Liver (tissue), 9 donors: ENCODE results near the gene PRDM8. TPM values are rescaled to one million over a fixed set of nuclear protein-coding genes. Genes with fewer than 3 reads are reported as not detected.

Source experiments
- DNase-seq: peaks from one replicate; pipeline ENCODE4 v3.0.0-alpha.2; 2017; ENCODE audit warnings: low spot score
- H3K27ac ChIP-seq, 2 donors: one replicate each; pipeline ENCODE4 v1.7.0; 2013; ENCODE audit warnings: inconsistent platforms in 2 of 2, low read length in 2 of 2, control low read depth in 1 of 2, low read depth in 1 of 2, mild to moderate bottlenecking in 1 of 2
- H3K27me3 ChIP-seq, 4 donors: one replicate each; pipeline versions ENCODE4 v1.6.1 to v1.7.0; 2013; ENCODE audit warnings: low read length in 3 of 4, inconsistent platforms in 1 of 4, mild to moderate bottlenecking in 1 of 4, moderate library complexity in 1 of 4; ENCODE audit not compliant: control insufficient read depth in 4 of 4, insufficient read depth in 4 of 4
- H3K36me3 ChIP-seq, 4 donors: one replicate each; pipeline versions ENCODE4 v1.6.1 to v1.7.0; 2013; ENCODE audit warnings: low read length in 3 of 4, mild to moderate bottlenecking in 3 of 4, low read depth in 1 of 4, moderate library complexity in 1 of 4; ENCODE audit not compliant: control insufficient read depth in 4 of 4, insufficient read depth in 3 of 4
- H3K4me1 ChIP-seq, 4 donors: one replicate each; pipeline versions ENCODE4 v1.6.1 to v1.7.0; 2013; ENCODE audit warnings: low read length in 3 of 4, mild to moderate bottlenecking in 3 of 4, moderate library complexity in 1 of 4; ENCODE audit not compliant: control insufficient read depth in 4 of 4, insufficient read depth in 4 of 4
- H3K4me3 ChIP-seq, 3 donors: one replicate each; pipeline versions ENCODE4 v1.6.1 to v1.7.0; 2013; ENCODE audit warnings: low read length in 3 of 3, control low read depth in 1 of 3, low read depth in 1 of 3, mild to moderate bottlenecking in 1 of 3
- H3K9ac ChIP-seq, 2 donors: one replicate each; pipeline ENCODE4 v1.7.0; 2013; ENCODE audit warnings: low read length in 2 of 2, mild to moderate bottlenecking in 2 of 2, moderate library complexity in 2 of 2, control low read depth in 1 of 2, low read depth in 1 of 2
- H3K9me3 ChIP-seq, 4 donors: one replicate each; pipeline versions ENCODE4 v1.6.1 to v1.7.0; 2013; ENCODE audit warnings: low read length in 3 of 4; ENCODE audit not compliant: control insufficient read depth in 4 of 4
- EGR1 ChIP-seq, 2 donors: IDR thresholded peaks; 2 replicates each; pipeline ENCODE4 v1.6.1; 2016 to 2018; ENCODE audit warnings: antibody characterized with exemption in 2 of 2, low read depth in 2 of 2
- FOXA1 ChIP-seq: IDR thresholded peaks from 2 replicates; pipeline ENCODE4 v1.6.1; 2016; ENCODE audit warnings: antibody characterized with exemption
- FOXA2 ChIP-seq: IDR thresholded peaks from 2 replicates; pipeline ENCODE4 v1.6.1; 2016; ENCODE audit warnings: antibody characterized with exemption
- GABPA ChIP-seq, 2 donors: IDR thresholded peaks in 1 of 2; conservative IDR thresholded peaks in 1 of 2; 2 replicates each; pipeline ENCODE4 v1.6.1; 2016; ENCODE audit warnings: antibody characterized with exemption in 2 of 2, mild to moderate bottlenecking in 1 of 2, moderate library complexity in 1 of 2
- HNF4A ChIP-seq, 2 donors: conservative IDR thresholded peaks; 2 replicates each; pipeline ENCODE4 v1.6.1; 2016; ENCODE audit warnings: antibody characterized with exemption in 2 of 2, mild to moderate bottlenecking in 2 of 2
- HNF4G ChIP-seq: IDR thresholded peaks from 2 replicates; pipeline ENCODE4 v1.6.1; 2016; ENCODE audit warnings: antibody characterized with exemption
- JUND ChIP-seq, 2 donors: IDR thresholded peaks; 2 replicates each; pipeline ENCODE4 v1.6.1; 2016; ENCODE audit warnings: antibody characterized with exemption in 2 of 2
- MAX ChIP-seq: IDR thresholded peaks from 2 replicates; pipeline ENCODE4 v1.6.1; 2016; ENCODE audit warnings: antibody characterized with exemption
- NR2F2 ChIP-seq: IDR thresholded peaks from 2 replicates; pipeline ENCODE4 v1.6.1; 2016; ENCODE audit warnings: antibody characterized with exemption
- RAD21 ChIP-seq, 2 donors: IDR thresholded peaks; 2 replicates each; pipeline ENCODE4 v1.6.1; 2016; ENCODE audit warnings: antibody characterized with exemption in 2 of 2, mild to moderate bottlenecking in 2 of 2
- REST ChIP-seq: IDR thresholded peaks from 2 replicates; pipeline ENCODE4 v1.6.1; 2016; ENCODE audit warnings: antibody characterized with exemption, mild to moderate bottlenecking
- RXRA ChIP-seq, 2 donors: IDR thresholded peaks; 2 replicates each; pipeline ENCODE4 v1.6.1; 2017 to 2018; ENCODE audit warnings: antibody characterized with exemption in 2 of 2, mild to moderate bottlenecking in 1 of 2
- SP1 ChIP-seq: IDR thresholded peaks from 2 replicates; pipeline ENCODE4 v1.6.1; 2018; ENCODE audit warnings: antibody characterized with exemption, mild to moderate bottlenecking
- TAF1 ChIP-seq: conservative IDR thresholded peaks from 2 replicates; pipeline ENCODE4 v1.6.1; 2016; ENCODE audit warnings: antibody characterized with exemption, mild to moderate bottlenecking
- YY1 ChIP-seq: IDR thresholded peaks from 2 replicates; pipeline ENCODE4 v1.6.1; 2016; ENCODE audit warnings: antibody characterized with exemption, mild to moderate bottlenecking
- ZBTB33 ChIP-seq: IDR thresholded peaks from 2 replicates; pipeline ENCODE4 v1.6.1; 2016; ENCODE audit warnings: antibody characterized with exemption
- WGBS: extraction: QIAGEN DNeasy Blood & Tissue Kit; methylation state at CpG from one replicate; pipeline ENCODE4 v1.1.7; 2013; 5-methylcytosine and 5-hydroxymethylcytosine counted together
- polyA plus RNA-seq, 2 donors: library from polyadenylated mRNA; stranded (reverse) in 1 of 2; unstranded in 1 of 2; fragments of 200-250 nt in 1 of 2; fragments of >200 nt in 1 of 2; fragmentation: Nextera tagmentation in 1 of 2; extraction: Ambion mirVana in 1 of 2; gene quantifications; one replicate each; pipeline versions ENCODE4 v1.2.1 to v1.2.3, GENCODE V29; 2013 to 2015
- total RNA-seq, 2 donors: library from RNA; depleted of rRNA; stranded (reverse); fragments of >200 nt; gene quantifications; one replicate each; pipeline ENCODE4 v1.2.3, GENCODE V29; 2014
- TF ChIP-seq, protein P1 (sequence below): fragments of 150-350 bp; IDR thresholded peaks from 2 replicates; pipeline ENCODE4 v1.5.1; 2017; ENCODE audit warnings: improper control_type of control experiment, low read depth, low read length; ENCODE audit not compliant: missing input control
- TF ChIP-seq, protein P2 (sequence below): IDR thresholded peaks from 2 replicates; pipeline ENCODE4 v1.6.1; 2016; ENCODE audit warnings: antibody characterized with exemption
- donor health status: healthy.
- donor health status: healthy.
- donor health status: healthy.
- donor health status: healthy.
- donor health status: healthy.

Gene PRDM8
- total and polyA plus RNA-seq, 4 donors: 0.05 to 0.14 (median 0.08) TPM; not detected in 1

GRCh38 chr4:80253510-80253909 is 56.2 kb downstream of the PRDM8 start:
- no peak overlapping the region for H3K9ac ChIP-seq
- no peak for DNase-seq
- no peak overlapping the region for H3K27ac ChIP-seq
- H3K4me1 ChIP-seq: no peaks in the 10 kb centered on the region
- 59% methylated on average over 4 of the region's 4 CpGs for WGBS
- no peak overlapping the region for H3K4me3 ChIP-seq
- H3K9me3 ChIP-seq: no peaks in the 10 kb centered on the region
- peaks cover 0 to 8% (median 0%) of the 10 kb centered on the region in 4 donors for H3K27me3 ChIP-seq
- no peaks in the 10 kb centered on the region for H3K36me3 ChIP-seq
- TF ChIP-seq FOXA2 (no peak), FOXA1 (no peak), SP1 (no peak), NR2F2 (no peak), JUND (IDR thresholded peaks at IDR 0.05) (no peak), REST (no peak), TAF1 (no peak), ZBTB33 (no peak), HNF4A (conservative IDR thresholded peaks at IDR 0.05) (no peak), GABPA (IDR thresholded peaks at IDR 0.05 in 1 of 2, conservative IDR thresholded peaks at IDR 0.05 in 1 of 2) (no peak), HNF4G (no peak), RAD21 (IDR thresholded peaks at IDR 0.05) (no peak), RXRA (IDR thresholded peaks at IDR 0.05) (no peak), MAX (no peak), EGR1 (IDR thresholded peaks at IDR 0.05; ENCODE audit: low read depth in 2 of 2) (no peak), YY1 (no peak)
- TF ChIP-seq, protein P1, sequence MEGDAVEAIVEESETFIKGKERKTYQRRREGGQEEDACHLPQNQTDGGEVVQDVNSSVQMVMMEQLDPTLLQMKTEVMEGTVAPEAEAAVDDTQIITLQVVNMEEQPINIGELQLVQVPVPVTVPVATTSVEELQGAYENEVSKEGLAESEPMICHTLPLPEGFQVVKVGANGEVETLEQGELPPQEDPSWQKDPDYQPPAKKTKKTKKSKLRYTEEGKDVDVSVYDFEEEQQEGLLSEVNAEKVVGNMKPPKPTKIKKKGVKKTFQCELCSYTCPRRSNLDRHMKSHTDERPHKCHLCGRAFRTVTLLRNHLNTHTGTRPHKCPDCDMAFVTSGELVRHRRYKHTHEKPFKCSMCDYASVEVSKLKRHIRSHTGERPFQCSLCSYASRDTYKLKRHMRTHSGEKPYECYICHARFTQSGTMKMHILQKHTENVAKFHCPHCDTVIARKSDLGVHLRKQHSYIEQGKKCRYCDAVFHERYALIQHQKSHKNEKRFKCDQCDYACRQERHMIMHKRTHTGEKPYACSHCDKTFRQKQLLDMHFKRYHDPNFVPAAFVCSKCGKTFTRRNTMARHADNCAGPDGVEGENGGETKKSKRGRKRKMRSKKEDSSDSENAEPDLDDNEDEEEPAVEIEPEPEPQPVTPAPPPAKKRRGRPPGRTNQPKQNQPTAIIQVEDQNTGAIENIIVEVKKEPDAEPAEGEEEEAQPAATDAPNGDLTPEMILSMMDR: no peak
- TF ChIP-seq, protein P2, sequence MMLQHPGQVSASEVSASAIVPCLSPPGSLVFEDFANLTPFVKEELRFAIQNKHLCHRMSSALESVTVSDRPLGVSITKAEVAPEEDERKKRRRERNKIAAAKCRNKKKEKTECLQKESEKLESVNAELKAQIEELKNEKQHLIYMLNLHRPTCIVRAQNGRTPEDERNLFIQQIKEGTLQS: no peak

Other genes with a start within 250 kb of the PRDM8 start
- gene ANTXR2, start 124.3 kb upstream of the PRDM8 start, total RNA-seq: 10 to 100 TPM; 19.3 to 30.5 TPM
- gene ANTXR2, start 124.3 kb upstream of the PRDM8 start, polyA plus RNA-seq: 10 to 100 TPM; 16.1 to 23.3 TPM
- gene FGF5, start 69.2 kb downstream of the PRDM8 start, total RNA-seq: not detected
- gene FGF5, start 69.2 kb downstream of the PRDM8 start, polyA plus RNA-seq: under 1 TPM in 1 of 2 donors, not detected in 1; 0.03 TPM
- not detected for gene CFAP299, start 138.2 kb downstream of the PRDM8 start, total RNA-seq
- gene CFAP299, start 138.2 kb downstream of the PRDM8 start, polyA plus RNA-seq: not detected